ENCODE data around the gene MRPL49.
A peak's percentile ranks its signal among the peaks of the same experiment; 100 is the strongest.

MRPL49 gene

GRCh38 chr11:65125197-65126056 is 3.3 kb downstream of the MRPL49 start:
- Histone ChIP-seq H3K9me3 (replicated peaks in 1 of 11) (no peaks in the 10 kb centered on the region), H3K36me3 (peaks cover 68 to 77% (median 73%) of the 10 kb centered on the region in 11 experiments), H3K9ac (no peak overlapping the region; a peak in 3 of 22 replicates), H4K20me1 (peaks cover 5 to 61% (median 32%) of the 10 kb centered on the region in 11 experiments; a peak in 19 of 22 replicates), H3K4me3 (no peak overlapping the region), H3K4me2 (no peak overlapping the region), H3K27ac (no peak overlapping the region), H3K4me1 (peaks cover 22 to 50% (median 34%) of the 10 kb centered on the region in 10 experiments), H3K27me3 (no peaks in the 10 kb centered on the region)
- no peak for TF ChIP-seq Cebpa-rat (IDR thresholded peaks at IDR 0.05)

- Histone ChIP-seq H3K27me3 (no peaks in the 10 kb centered on the region), H3K9ac (peak overlapping the region in 6 of 11 experiments; percentile 3 to 32 (median 16); a peak in 3 of 22 replicates), H3K27ac (no peak overlapping the region), H3K4me1 (peaks cover 22 to 56% (median 39%) of the 10 kb centered on the region in 10 experiments), H3K4me3 (no peak overlapping the region), H3K9me3 (replicated peaks in 1 of 11) (no peaks in the 10 kb centered on the region), H3K4me2 (no peak overlapping the region), H3K36me3 (peaks cover 70 to 80% (median 76%) of the 10 kb centered on the region in 11 experiments), H4K20me1 (peaks cover 16 to 62% (median 36%) of the 10 kb centered on the region in 11 experiments; a peak in 20 of 22 replicates)
- no peak for TF ChIP-seq Cebpa-rat (IDR thresholded peaks at IDR 0.05)
Measured at GRCh38 chr11:65126624-65127274, 4.6 kb downstream of the MRPL49 start.

GRCh38 chr11:65127473-65128181 is 5.5 kb downstream of the MRPL49 start:
- Histone ChIP-seq H3K4me2 (no peak overlapping the region), H4K20me1 (peaks cover 25 to 70% (median 45%) of the 10 kb centered on the region in 11 experiments; a peak in 20 of 22 replicates), H3K36me3 (peaks cover 73 to 85% (median 82%) of the 10 kb centered on the region in 11 experiments), H3K9ac (0 out of 22 replicates have a peak overlapping the region, but pooled peaks of 3 of the 11 experiments have one; percentile 18 to 32 (median 27)), H3K27me3 (no peaks in the 10 kb centered on the region), H3K27ac (no peak overlapping the region), H3K4me1 (peaks cover 31 to 63% (median 47%) of the 10 kb centered on the region in 10 experiments), H3K4me3 (no peak overlapping the region), H3K9me3 (replicated peaks in 1 of 11) (no peaks in the 10 kb centered on the region)
- TF ChIP-seq Cebpa-rat (IDR thresholded peaks at IDR 0.05): no peak

- no peak overlapping the region for H3K4me3 ChIP-seq
- H3K27me3 ChIP-seq: no peaks in the 10 kb centered on the region
- peaks cover 31 to 63% (median 47%) of the 10 kb centered on the region in 10 experiments for H3K4me1 ChIP-seq
- no peak for TF ChIP-seq Cebpa-rat (IDR thresholded peaks at IDR 0.05)
- no peaks in the 10 kb centered on the region for H3K9me3 ChIP-seq (replicated peaks in 1 of 11)
- H4K20me1 ChIP-seq: peaks cover 29 to 79% (median 46%) of the 10 kb centered on the region in 11 experiments; a peak in 20 of 22 replicates
- H3K4me2 ChIP-seq: peak overlapping the region in 1 of 11 experiments; percentile 100; a peak in 1 of 22 replicates
- H3K27ac ChIP-seq: no peak overlapping the region; a peak in 1 of 22 replicates
- peaks cover 73 to 87% (median 83%) of the 10 kb centered on the region in 11 experiments for H3K36me3 ChIP-seq
- H3K9ac ChIP-seq: peak overlapping the region in 3 of 11 experiments; percentile 46 to 61 (median 57); a peak in 3 of 22 replicates
Measured at GRCh38 chr11:65128182-65129145, 6.3 kb downstream of the MRPL49 start.

- Histone ChIP-seq H3K36me3 (peaks cover 66 to 79% (median 73%) of the 10 kb centered on the region in 11 experiments), H3K27me3 (no peaks in the 10 kb centered on the region), H4K20me1 (peaks cover 29 to 81% (median 49%) of the 10 kb centered on the region in 11 experiments; a peak in 20 of 22 replicates), H3K4me2 (peak overlapping the region in 7 of 11 experiments; percentile 44 to 100 (median 86); a peak in 14 of 22 replicates), H3K9ac (peak overlapping the region in 7 of 11 experiments; percentile 26 to 61 (median 48); a peak in 14 of 22 replicates), H3K4me1 (peaks cover 26 to 49% (median 43%) of the 10 kb centered on the region in 10 experiments), H3K9me3 (replicated peaks in 1 of 11) (no peaks in the 10 kb centered on the region), H3K27ac (peak overlapping the region in 5 of 11 experiments; percentile 13 to 50 (median 29); a peak in 8 of 22 replicates), H3K4me3 (peak overlapping the region in 1 of 10 experiments; percentile 34; a peak in 1 of 20 replicates)
- no peak for TF ChIP-seq Cebpa-rat (IDR thresholded peaks at IDR 0.05)
Measured at GRCh38 chr11:65129649-65130441, 7.7 kb downstream of the MRPL49 start.

- TF ChIP-seq Cebpa-rat (IDR thresholded peaks at IDR 0.05): no peak
- peak overlapping the region in 4 of 10 experiments; percentile 22 to 92 (median 89); a peak in 8 of 20 replicates for H3K4me3 ChIP-seq
- peaks cover 58 to 69% (median 63%) of the 10 kb centered on the region in 11 experiments for H3K36me3 ChIP-seq
- H3K9me3 ChIP-seq (replicated peaks in 1 of 11): no peaks in the 10 kb centered on the region
- H4K20me1 ChIP-seq: peaks cover 29 to 76% (median 49%) of the 10 kb centered on the region in 11 experiments; a peak in 20 of 22 replicates
- H3K4me1 ChIP-seq: peaks cover 33 to 57% (median 50%) of the 10 kb centered on the region in 10 experiments
- H3K4me2 ChIP-seq: peak overlapping the region in 10 of 11 experiments; percentile 86 to 100 (median 97); a peak in 19 of 22 replicates
- H3K27ac ChIP-seq: peak overlapping the region in 5 of 11 experiments; percentile 12 to 98 (median 96); a peak in 8 of 22 replicates
- H3K9ac ChIP-seq: peak overlapping the region; percentile 88 to 100 (median 96); a peak in 18 of 22 replicates
- H3K27me3 ChIP-seq: no peaks in the 10 kb centered on the region
Measured at GRCh38 chr11:65130631-65131416, 8.7 kb downstream of the MRPL49 start.
